SK-N-SH (cell line): ENCODE data around the gene MUC22. TPM values are rescaled to one million over a fixed set of nuclear protein-coding genes. Genes with fewer than 3 reads are reported as not detected.

ENCODE experiments used
- CTCF ChIA-PET: fragments of 300-600, 350-600 bp; formaldehyde crosslinking; extraction: SDS; loops from one replicate; lab custom pipeline; 2021; lab: Yijun Ruan, JAX
- POLR2A ChIA-PET: fragments of 350-600 bp; sonication (Branson Sonifier 250); formaldehyde crosslinking; extraction: SDS; loops from one replicate; lab custom pipeline; 2020; ENCODE audit warnings: antibody characterized with exemption, inconsistent platforms; lab: Yijun Ruan, JAX
- DNase-seq: peaks from one replicate; pipeline ENCODE4 v3.0.0; 2012
- H2AFZ ChIP-seq: fragments of 200-600 bp; sonication (generic); 2 replicates; pipeline ENCODE4 v1.8.1; 2016; ENCODE audit warnings: antibody characterized with exemption, mild to moderate bottlenecking, low read depth
- H3F3A ChIP-seq: fragments of 200-600 bp; sonication (generic); replicated peaks from 2 replicates; pipeline ENCODE3; 2016; ENCODE audit warnings: antibody characterized with exemption, mild to moderate bottlenecking; ENCODE audit not compliant: insufficient read depth
- H3K27ac ChIP-seq, 2 experiments: fragments of 200-500 bp in 1 of 2; fragments of 200-600 bp in 1 of 2; sonication (Bioruptor generic) in 1 of 2; sonication (generic), shearing (Covaris generic) in 1 of 2; 2 replicates each; pipeline versions ENCODE4 v1.5.1 to v1.6.1; 2014 to 2016; ENCODE audit warnings: low read depth in 2 of 2, inconsistent platforms in 1 of 2, low read length in 1 of 2, mild to moderate bottlenecking in 1 of 2, mixed read lengths in 1 of 2
- H3K27me3 ChIP-seq: fragments of 200-600 bp; sonication (generic), shearing (Covaris generic); 2 replicates; pipeline ENCODE4 v1.6.1; 2016; ENCODE audit warnings: mixed run types; ENCODE audit not compliant: insufficient read depth
- H3K36me3 ChIP-seq, 2 experiments: fragments of 200-500 bp in 1 of 2; fragments of 200-600 bp in 1 of 2; sonication (Bioruptor generic) in 1 of 2; sonication (generic) in 1 of 2; replicated peaks in 1 of 2; 2 replicates each; pipeline versions ENCODE3 to v1.5.1; 2014 to 2016; ENCODE audit warnings: low read length in 1 of 2, mild to moderate bottlenecking in 1 of 2; ENCODE audit not compliant: insufficient read depth in 2 of 2, control insufficient read depth in 1 of 2
- H3K4me1 ChIP-seq, 2 experiments: fragments of 200-500 bp in 1 of 2; fragments of 200-600 bp in 1 of 2; sonication (Bioruptor generic) in 1 of 2; sonication (generic), shearing (Covaris generic) in 1 of 2; 2 replicates each; pipeline versions ENCODE4 v1.5.1 to v1.6.1; 2014 to 2016; ENCODE audit warnings: low read depth in 1 of 2, low read length in 1 of 2, mixed run types in 1 of 2; ENCODE audit not compliant: insufficient read depth in 2 of 2, control insufficient read depth in 1 of 2
- H3K4me2 ChIP-seq: fragments of 200-600 bp; sonication (generic), shearing (Covaris generic); 2 replicates; pipeline ENCODE4 v1.6.1; 2017; ENCODE audit warnings: mixed run types
- H3K4me3 ChIP-seq, 2 experiments: fragments of 200-500 bp in 1 of 2; fragments of 200-600 bp in 1 of 2; sonication (Bioruptor generic) in 1 of 2; sonication (generic), shearing (Covaris generic) in 1 of 2; 2 replicates each; pipeline versions ENCODE4 v1.5.1 to v1.8.1; 2014 to 2016; ENCODE audit warnings: low read depth in 2 of 2, inconsistent platforms in 1 of 2, low read length in 1 of 2, mild to moderate bottlenecking in 1 of 2, mixed read lengths in 1 of 2, moderate library complexity in 1 of 2
- H3K79me2 ChIP-seq: fragments of 200-600 bp; sonication (generic); 2 replicates; pipeline ENCODE4 v1.8.1; 2017; ENCODE audit warnings: mild to moderate bottlenecking; ENCODE audit not compliant: insufficient read depth
- H3K9ac ChIP-seq: fragments of 200-600 bp; sonication (generic); 2 replicates; pipeline ENCODE4 v1.6.1; 2017; ENCODE audit warnings: mixed run types
- H3K9me2 ChIP-seq: fragments of 200-600 bp; sonication (generic); 2 replicates; pipeline ENCODE4 v1.6.1; 2017; ENCODE audit warnings: mixed run types
- H3K9me3 ChIP-seq: fragments of 200-600 bp; sonication (generic); 2 replicates; pipeline ENCODE4 v1.6.1; 2017; ENCODE audit warnings: mixed run types, mild to moderate bottlenecking, moderate library complexity
- H4K20me1 ChIP-seq: fragments of 200-600 bp; sonication (generic); 2 replicates; pipeline ENCODE4 v1.6.1; 2017; ENCODE audit warnings: mild to moderate bottlenecking, mixed run types; ENCODE audit not compliant: insufficient read depth
- ELF1 ChIP-seq: IDR thresholded peaks from 2 replicates; pipeline ENCODE4 v1.4.0; 2012
- EP300 ChIP-seq, 2 experiments: IDR thresholded peaks; 2 replicates each; pipeline versions ENCODE4 v1.4.0 to v1.6.1; 2012; ENCODE audit warnings: borderline replicate concordance in 1 of 2, low read depth in 1 of 2, low read length in 1 of 2
- EZH2phosphoT487 ChIP-seq: fragments of 200-600 bp; sonication (generic); IDR thresholded peaks from 2 replicates; pipeline ENCODE4 v1.6.1; 2017; ENCODE audit warnings: low read depth, mixed run types, mild to moderate bottlenecking, antibody characterized with exemption, moderate library complexity, borderline replicate concordance
- FOSL2 ChIP-seq: IDR thresholded peaks from 2 replicates; pipeline ENCODE4 v1.4.0; 2012; ENCODE audit warnings: low read depth, mild to moderate bottlenecking, moderate library complexity, borderline replicate concordance
- FOXJ3 ChIP-seq: sonication (generic); formaldehyde crosslinking; IDR thresholded peaks from 2 replicates; pipeline ENCODE4 v1.5.1; 2020; ENCODE audit warnings: mild to moderate bottlenecking, missing genetic modification reagents
- FOXM1 ChIP-seq: IDR thresholded peaks from 2 replicates; pipeline ENCODE4 v1.4.0; 2012; ENCODE audit warnings: low read depth, mild to moderate bottlenecking
- GATA2 ChIP-seq: sonication (generic); formaldehyde crosslinking; IDR thresholded peaks from 2 replicates; pipeline ENCODE4 v1.5.0; 2020; ENCODE audit warnings: mild to moderate bottlenecking, missing genetic modification reagents
- IRF3 ChIP-seq: fragments of 150-350 bp; IDR thresholded peaks from 2 replicates; pipeline ENCODE4 v1.6.1; 2016; ENCODE audit warnings: mild to moderate bottlenecking, low read depth, low read length
- MAX ChIP-seq: IDR thresholded peaks from 2 replicates; pipeline ENCODE4 v1.4.0; 2012; ENCODE audit warnings: low read depth
- MEF2A ChIP-seq: IDR thresholded peaks from 2 replicates; pipeline ENCODE4 v1.4.0; 2012; ENCODE audit warnings: low read depth, borderline replicate concordance
- NFIC ChIP-seq: IDR thresholded peaks from 2 replicates; pipeline ENCODE4 v1.4.0; 2012; ENCODE audit warnings: borderline replicate concordance
- NRF1 ChIP-seq: IDR thresholded peaks from 2 replicates; pipeline ENCODE4 v1.6.1; 2012; ENCODE audit warnings: low read depth, mild to moderate bottlenecking, low read length
- POLR2AphosphoS5 ChIP-seq: IDR thresholded peaks from 2 replicates; pipeline ENCODE4 v1.6.1; 2012; ENCODE audit warnings: low read depth, low read length
- RCOR1 ChIP-seq: fragments of 150-350 bp; IDR thresholded peaks from 2 replicates; pipeline ENCODE4 v1.6.1; 2017; ENCODE audit warnings: antibody characterized with exemption, low read length
- RFX5 ChIP-seq: IDR thresholded peaks from 2 replicates; pipeline ENCODE4 v1.6.1; 2012; ENCODE audit warnings: mild to moderate bottlenecking, improper control_type of control experiment, low read length
- RXRA ChIP-seq: IDR thresholded peaks from 2 replicates; pipeline ENCODE4 v1.4.0; 2012; ENCODE audit warnings: low read depth, mild to moderate bottlenecking, borderline replicate concordance
- SMC3 ChIP-seq: IDR thresholded peaks from 2 replicates; pipeline ENCODE4 v1.6.1; 2012; ENCODE audit warnings: low read depth, low read length, improper control_type of control experiment
- TCF12 ChIP-seq: IDR thresholded peaks from 2 replicates; pipeline ENCODE4 v1.4.0; 2012
- USF1 ChIP-seq: IDR thresholded peaks from 2 replicates; pipeline ENCODE4 v1.4.0; 2012; ENCODE audit warnings: low read depth, borderline replicate concordance
- WGBS: methylation state at CpG from one replicate; pipeline ENCODE4 v1.1.6; 2017; ENCODE audit warnings: low lambda C conversion rate; 5-methylcytosine and 5-hydroxymethylcytosine counted together
- polyA plus RNA-seq, 3 experiments: library from polyadenylated mRNA; depleted of rRNA; stranded (reverse); fragments of >200 nt; gene quantifications; 2 replicates each; pipeline ENCODE4 v1.2.3, GENCODE V29; 2012
- TF ChIP-seq, protein P1 (sequence below): fragments of 200-600 bp; sonication (generic); IDR thresholded peaks from 2 replicates; pipeline ENCODE4 v1.6.1; 2017; ENCODE audit warnings: antibody characterized with exemption, mild to moderate bottlenecking, moderate library complexity

The MUC22 gene
- polyA plus RNA-seq, 1 of the 3 experiments (the other 2 are of a cell fraction) = 0.12 TPM

- TF ChIP-seq IRF3 = no peak
- TF ChIP-seq MEF2A = no peak
- no peak for TF ChIP-seq RFX5
- no peak for TF ChIP-seq NRF1
- no peak for TF ChIP-seq GATA2 (CRISPR knock-in tag)
- TF ChIP-seq MAX = no peak
- TF ChIP-seq FOSL2 = no peak
- TF ChIP-seq ELF1 = no peak
- TF ChIP-seq USF1 = no peak
- no peak for TF ChIP-seq EP300 (IDR thresholded peaks at IDR 0.05; ENCODE audit: borderline replicate concordance in 1 of 2, low read depth in 1 of 2, low read length in 1 of 2)
- TF ChIP-seq, all 33 proteins: peak for 0
Measured at GRCh38 chr6:31025595-31025994, 15.3 kb downstream of the MUC22 start (continued).

GRCh38 chr6:31031095-31031494 lies 20.8 kb downstream of the MUC22 start:
- no peaks in the 10 kb centered on the region for H3K9me2 ChIP-seq
- no peak for DNase-seq
- H3K27ac ChIP-seq = no peak overlapping the region
- H3K36me3 ChIP-seq = no peaks in the 10 kb centered on the region
- no peaks in the 10 kb centered on the region for H3F3A ChIP-seq
- H3K9me3 ChIP-seq = no peaks in the 10 kb centered on the region
- no peak for TF ChIP-seq USF1
- no peak overlapping the region for H3K4me3 ChIP-seq
- CTCF ChIA-PET = no interaction called here
- H3K27me3 ChIP-seq = no peaks in the 10 kb centered on the region; the same call in 1 of the 2 replicates
- H3K9ac ChIP-seq = no peak overlapping the region
- H3K4me2 ChIP-seq = no peak overlapping the region
- H3K4me1 ChIP-seq = no peaks in the 10 kb centered on the region
- H4K20me1 ChIP-seq = no peaks in the 10 kb centered on the region
- H3K79me2 ChIP-seq = no peaks in the 10 kb centered on the region
- WGBS = 52% methylated on average over 6 of the region's 6 CpGs
- POLR2A ChIA-PET = no interaction called here
- H2AFZ ChIP-seq = no peak overlapping the region

DNA sequence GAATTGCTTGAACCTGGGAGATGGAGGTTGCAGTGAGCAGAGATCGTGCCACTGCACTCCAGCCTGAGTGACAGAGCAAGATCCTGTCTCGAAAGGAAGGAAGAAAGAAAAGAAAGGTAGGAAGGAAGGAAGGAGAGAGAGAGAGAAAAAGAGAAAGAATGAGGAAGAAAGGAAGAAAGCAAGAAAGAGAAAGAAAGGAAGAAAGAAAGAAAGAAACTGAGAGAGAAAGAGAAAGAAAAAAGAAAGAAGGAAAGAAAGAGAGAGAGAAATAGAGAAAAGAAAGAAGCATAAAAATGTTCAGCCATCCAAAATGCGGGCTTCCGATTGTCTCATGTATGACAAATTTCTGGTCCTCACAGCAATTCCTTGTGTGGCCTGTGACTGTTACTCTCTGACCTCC lies 22.8 kb downstream of the MUC22 start:
- Histone ChIP-seq H2AFZ (no peak overlapping the region), H3K27me3 (no peaks in the 10 kb centered on the region; the same call in 1 of the 2 replicates), H3K4me1 (peaks cover 3 to 7% of the 10 kb centered on the region in 2 experiments; a peak in 2 of 4 replicates), H3K9me2 (no peaks in the 10 kb centered on the region)
- TF ChIP-seq POLR2AphosphoS5 (no peak), NFIC (no peak), EZH2phosphoT487 (no peak), RCOR1 (no peak), TCF12 (no peak), EP300 (IDR thresholded peaks at IDR 0.05; ENCODE audit: borderline replicate concordance in 1 of 2, low read depth in 1 of 2, low read length in 1 of 2) (no peak), GATA2 (CRISPR knock-in tag) (no peak), RXRA (no peak), FOSL2 (no peak), USF1 (no peak), MEF2A (no peak), FOXJ3 (CRISPR knock-in tag) (no peak), MAX (no peak), SMC3 (no peak), FOXM1 (no peak)
- TF ChIP-seq, protein P1, sequence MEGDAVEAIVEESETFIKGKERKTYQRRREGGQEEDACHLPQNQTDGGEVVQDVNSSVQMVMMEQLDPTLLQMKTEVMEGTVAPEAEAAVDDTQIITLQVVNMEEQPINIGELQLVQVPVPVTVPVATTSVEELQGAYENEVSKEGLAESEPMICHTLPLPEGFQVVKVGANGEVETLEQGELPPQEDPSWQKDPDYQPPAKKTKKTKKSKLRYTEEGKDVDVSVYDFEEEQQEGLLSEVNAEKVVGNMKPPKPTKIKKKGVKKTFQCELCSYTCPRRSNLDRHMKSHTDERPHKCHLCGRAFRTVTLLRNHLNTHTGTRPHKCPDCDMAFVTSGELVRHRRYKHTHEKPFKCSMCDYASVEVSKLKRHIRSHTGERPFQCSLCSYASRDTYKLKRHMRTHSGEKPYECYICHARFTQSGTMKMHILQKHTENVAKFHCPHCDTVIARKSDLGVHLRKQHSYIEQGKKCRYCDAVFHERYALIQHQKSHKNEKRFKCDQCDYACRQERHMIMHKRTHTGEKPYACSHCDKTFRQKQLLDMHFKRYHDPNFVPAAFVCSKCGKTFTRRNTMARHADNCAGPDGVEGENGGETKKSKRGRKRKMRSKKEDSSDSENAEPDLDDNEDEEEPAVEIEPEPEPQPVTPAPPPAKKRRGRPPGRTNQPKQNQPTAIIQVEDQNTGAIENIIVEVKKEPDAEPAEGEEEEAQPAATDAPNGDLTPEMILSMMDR = no peak
- TF ChIP-seq, all 33 proteins: peak for 0
- H3F3A ChIP-seq = no peaks in the 10 kb centered on the region
- no peaks in the 10 kb centered on the region for H4K20me1 ChIP-seq
- POLR2A ChIA-PET = no interaction called here
- DNase-seq = no peak
- no peaks in the 10 kb centered on the region for H3K9me3 ChIP-seq
- WGBS = 47% methylated on average over 4 of the region's 4 CpGs
- CTCF ChIA-PET = interaction anchor here (1.1 to 1.5 kb wide), 2 partner anchors 36 to 47 kb away, joined by 3 read pairs; no protein-coding TSS in a partner anchor
- no peaks in the 10 kb centered on the region for H3K36me3 ChIP-seq
- no peaks in the 10 kb centered on the region for H3K79me2 ChIP-seq
- H3K4me3 ChIP-seq = no peak overlapping the region
- no peak overlapping the region for H3K27ac ChIP-seq
- H3K9ac ChIP-seq = no peak overlapping the region
- H3K4me2 ChIP-seq = no peak overlapping the region
